ELR (cell line): Measurements from ENCODE around the gene RBM5.
"Not testable (repeated sequence)": the region's sequence is repeated elsewhere in the genome, so short reads cannot be mapped to it uniquely, and the experiment has no call there.

Source experiments
- DNase-seq: peaks from one replicate; pipeline ENCODE4 v3.0.0-alpha.2; 2015; ENCODE audit warnings: low read depth

Gene RBM5

DNA sequence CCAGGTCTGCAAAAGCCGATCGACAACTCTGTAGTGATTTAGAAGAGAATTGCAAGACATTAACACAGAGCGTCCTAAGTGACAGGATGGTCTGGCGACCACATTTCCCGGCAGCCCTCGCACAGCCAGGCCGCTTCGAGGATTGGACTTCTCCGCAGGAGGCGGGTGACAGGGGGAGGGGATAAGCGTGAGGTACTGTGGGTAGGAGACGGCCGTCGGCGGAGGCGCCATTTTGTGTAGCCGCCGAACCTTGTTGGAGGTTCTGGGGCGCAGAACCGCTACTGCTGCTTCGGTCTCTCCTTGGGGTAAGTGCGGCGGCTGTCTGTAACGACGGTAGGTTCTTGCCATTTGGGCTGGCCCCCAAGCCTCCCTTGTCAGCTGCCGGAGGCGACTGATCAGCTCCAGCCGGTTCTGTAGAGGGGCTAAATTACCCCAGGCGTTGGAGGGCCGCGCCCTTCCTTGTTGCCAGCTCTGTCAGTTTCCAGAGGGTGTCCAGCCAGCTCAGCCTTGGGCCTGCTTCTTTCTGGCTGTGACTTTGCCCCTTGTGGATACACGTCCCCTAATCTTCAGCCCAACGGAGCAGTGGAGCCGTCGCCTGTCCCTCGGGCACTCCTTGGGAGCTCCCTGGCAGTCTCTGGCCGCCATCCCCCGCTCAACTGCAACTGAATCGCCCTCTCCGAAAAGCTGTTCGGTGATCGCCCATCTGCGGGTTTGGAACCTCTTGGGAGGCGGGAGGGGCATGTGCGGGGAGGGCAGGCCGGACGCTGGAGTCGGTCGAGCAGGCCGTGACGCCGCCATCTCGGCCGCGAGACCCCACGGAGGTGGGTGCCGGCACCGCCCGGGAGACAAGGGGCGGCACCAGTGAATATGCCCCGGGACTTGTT is at the start of gene RBM5:
Gene RBM5 (plus strand): TSS at position 195 of the 884 bp plus-strand sequence. CDS start 1,516 bp downstream, outside the sequence.
- peak; percentile 93 for DNase-seq

DNA sequence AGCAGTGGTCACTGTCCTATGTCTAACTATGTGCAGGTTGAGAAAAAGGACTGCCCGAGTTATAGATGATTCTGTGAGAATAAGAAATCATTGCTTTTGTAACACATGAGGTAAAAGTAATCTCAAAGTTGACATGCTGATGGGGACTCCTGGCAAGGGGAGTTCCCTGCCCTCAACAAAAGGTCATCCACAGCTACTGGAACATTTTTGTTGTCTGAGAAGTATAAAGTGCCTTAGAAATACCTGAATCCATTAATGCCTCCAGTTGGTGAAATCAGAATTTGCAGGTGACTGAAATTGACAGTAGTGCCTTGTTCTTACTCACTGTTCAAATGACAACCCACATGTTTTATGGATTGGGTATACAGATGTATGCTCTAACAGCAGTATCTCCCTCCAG is 43.7 kb upstream of the RBM5 start:
- no peak for DNase-seq

DNA sequence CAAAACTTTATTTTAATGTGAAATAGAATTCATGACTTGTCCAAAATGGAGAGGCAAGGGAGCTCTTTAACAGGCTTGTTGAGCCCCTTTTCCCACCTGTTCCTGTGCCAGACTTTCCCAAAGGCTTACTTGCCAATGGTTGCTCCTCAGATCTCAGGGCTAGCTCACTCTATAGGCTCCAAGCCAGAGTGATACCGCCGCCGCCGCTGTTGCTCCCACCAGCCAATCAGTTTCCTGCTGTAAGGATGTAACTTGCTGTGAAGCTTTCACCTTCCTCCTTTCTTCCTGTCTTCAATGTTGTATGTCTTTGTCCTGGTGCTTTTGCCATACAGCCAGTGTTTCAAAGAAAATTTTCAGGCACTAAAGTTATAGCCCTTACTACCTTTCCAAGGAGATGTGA is 41.3 kb upstream of the RBM5 start:
- DNase-seq: no peak

DNA sequence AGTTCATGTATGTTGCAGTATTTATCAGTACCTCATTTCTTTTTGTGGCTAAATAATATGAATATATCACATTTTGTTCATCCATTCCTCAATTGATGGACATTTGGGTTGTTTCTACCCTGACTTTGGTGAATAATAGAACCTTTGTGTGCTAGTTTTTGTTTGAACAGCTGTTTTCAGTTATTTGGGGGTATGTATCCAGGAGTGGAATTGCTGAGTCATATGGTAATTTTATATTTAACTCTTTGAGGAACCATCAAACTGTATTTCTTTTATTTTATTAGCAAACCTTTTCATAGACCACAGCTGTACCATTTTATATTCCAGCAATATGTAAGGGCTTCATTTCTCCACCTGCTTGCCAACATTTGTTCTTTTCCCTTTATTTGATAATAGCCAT is 38.4 kb upstream of the RBM5 start:
- peak; percentile 39 for DNase-seq

DNA sequence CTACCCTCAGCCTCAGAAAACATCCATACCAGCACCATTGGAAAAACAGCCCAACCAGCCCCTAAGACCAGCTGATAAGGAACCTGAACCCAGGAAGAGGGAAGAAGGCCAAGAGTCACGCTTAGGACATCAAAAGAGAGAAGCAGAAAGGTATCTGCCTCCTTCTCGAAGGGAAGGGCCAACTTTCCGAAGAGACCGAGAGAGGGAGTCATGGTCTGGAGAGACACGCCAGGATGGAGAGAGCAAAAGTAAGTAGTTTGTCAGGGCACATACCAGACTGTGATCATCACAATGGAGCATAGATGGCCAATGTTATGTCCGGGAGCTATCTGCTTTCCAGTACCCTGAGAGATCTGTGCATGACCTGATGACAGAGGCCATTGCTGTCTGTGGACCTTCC is 31.0 kb upstream of the RBM5 start:
- no peak for DNase-seq

DNA sequence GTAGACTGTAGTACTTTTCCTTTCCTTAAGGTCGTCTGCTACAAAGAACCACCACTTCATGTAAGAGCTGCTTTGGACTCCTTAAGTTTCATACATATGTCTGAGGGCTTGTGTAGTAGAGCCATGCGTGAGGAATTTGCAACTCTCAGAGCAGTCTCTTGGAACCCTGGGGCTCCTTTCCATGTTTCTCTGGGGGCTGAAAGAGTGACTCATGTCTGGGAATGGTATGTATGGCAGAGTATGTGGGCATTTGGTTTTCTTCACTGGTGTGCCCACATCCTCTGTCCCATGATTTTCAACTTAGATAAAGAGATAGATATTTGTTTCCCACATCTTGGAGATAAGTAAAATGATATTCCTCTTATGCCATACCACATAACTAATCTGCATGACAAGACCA is 20.6 kb upstream of the RBM5 start:
- DNase-seq: peak; percentile 70

DNA sequence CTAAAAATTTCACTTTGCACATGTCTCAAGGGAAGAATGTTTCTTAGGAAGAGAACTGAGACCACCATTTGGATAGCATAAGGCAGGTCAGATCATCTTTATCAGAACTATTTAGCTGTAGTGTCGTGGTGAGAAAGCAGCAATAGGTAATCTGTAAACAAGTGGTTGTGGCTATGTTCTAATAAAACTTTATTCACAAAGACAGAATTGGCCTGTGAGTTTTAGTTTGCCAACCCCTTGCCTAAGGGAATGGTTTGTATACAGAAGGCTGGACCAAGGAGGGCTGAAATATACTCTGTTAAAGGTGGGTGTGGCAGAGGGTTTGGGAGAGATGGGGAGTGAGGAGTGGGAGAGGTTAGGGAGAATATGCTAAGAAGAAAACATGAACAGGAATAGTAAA is 10.6 kb upstream of the RBM5 start:
- DNase-seq: no peak

DNA sequence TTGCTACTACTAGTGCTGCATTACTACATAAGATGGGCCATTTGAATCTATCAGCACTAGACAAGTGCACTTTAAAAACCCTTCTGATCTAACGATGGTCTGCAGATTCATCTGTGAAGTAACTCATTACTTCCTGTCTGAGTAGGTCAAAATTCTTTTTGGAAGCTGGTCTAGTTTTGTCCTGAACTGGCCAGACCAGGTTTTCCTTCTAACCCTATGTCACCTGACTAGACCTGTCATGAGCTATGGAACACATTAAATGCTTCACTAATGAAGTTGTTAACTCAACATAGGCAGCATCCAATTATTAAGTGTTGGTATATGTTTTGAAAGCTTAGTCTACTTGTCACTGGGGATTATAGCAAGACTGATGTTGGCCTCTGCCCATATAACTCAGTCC is 10.1 kb upstream of the RBM5 start:
- DNase-seq: no peak

DNA sequence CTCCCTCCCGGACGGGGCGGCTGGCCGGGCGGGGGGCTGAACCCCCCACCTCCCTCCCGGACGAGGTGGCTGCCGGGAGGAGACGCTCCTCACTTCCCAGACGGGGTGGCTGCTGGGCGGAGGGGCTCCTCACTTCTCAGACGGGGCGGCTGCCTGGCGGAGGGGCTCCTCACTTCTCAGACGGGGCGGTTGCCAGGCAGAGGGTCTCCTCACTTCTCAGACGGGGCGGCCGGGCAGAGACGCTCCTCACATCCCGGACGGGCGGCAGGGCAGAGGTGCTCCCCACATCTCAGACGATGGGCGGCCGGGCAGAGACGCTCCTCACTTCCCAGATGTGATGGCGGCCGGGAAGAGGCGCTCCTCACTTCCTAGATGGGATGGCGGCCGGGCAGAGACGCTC is 3.8 kb upstream of the RBM5 start:
- not testable (repeated sequence) for DNase-seq

DNA sequence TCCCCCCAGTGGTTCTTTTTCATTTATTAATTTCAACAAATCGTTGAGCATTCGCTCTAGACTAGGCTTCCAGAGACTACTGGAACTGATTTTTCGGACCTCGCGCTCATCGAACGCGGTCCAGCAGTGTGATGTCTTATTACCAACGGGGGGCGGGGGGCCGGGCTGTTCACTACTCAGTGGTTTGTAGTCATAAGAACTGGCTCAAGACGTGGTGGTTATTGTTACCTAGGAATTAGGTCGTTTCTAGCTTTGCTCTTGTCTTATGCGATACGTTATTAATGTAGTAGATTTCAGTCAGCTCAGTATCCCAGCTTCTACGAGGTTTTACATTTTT is 858 bp downstream of the RBM5 start:
- DNase-seq: peak; percentile 43

DNA sequence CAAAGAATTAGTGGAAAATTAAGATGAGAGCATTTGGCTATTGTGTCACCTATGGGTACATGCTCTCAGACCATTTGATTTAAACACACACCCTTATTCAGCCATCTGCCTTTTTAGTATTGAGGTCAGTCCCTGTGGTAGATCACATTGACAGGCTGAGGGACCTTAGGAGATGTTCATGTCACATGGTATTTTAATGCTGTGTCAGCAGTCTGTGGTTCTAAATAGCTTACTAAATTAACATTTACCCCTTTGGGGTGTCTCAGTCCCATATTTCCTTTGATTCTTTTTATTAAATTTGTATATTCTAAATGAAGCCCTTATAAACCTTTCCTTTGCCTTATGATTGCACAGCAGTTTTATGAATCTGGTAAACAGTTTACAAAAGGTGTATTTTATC is 2.3 kb downstream of the RBM5 start:
- no peak for DNase-seq

DNA sequence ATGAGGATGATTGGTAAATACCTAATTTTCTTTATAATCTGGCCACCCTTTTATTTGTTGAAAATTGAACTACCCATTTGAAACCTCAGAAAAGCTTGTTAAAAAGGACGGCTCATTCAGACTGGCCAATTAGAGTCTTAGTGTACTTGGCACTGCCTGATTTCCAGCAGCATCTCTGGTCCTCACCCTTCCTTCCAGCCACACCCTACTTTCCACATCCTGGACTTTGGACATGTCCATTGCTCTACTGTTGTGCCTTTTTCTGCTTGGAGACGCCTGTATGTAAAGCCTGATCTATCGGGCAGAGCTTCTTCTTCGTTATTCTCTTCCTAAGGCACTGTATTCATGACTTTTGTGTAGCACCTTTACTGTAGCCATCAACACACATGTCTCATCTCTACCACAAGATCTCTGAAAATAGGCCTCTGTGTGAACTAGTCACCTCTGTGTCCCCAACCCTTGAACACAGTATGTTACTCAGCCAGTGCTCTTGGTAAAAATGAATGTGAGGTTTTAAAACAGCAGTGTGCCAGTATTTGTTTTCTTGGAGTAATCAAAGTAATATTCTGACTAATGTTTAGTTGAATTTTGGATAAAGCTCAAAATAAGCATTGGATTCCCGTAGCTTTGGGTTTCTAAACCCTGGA is 6.8 kb downstream of the RBM5 start:
- no peak for DNase-seq

DNA sequence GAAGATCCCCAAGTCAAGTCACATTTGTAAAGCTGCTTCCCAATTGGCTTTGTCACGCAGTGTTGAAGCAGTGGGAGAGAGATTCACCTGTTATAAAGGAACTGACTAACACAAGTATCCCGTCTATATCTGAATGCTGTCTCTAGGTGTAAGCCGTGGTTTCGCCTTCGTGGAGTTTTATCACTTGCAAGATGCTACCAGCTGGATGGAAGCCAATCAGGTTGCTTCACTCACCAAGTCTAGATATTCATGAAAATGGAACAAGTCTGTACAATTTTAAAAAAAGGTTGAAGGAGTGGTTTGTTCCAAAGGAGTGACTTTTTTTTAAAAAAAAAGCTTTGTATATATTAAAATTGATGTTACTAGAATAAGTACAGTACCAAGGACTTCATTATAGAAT is 11.7 kb downstream of the RBM5 start:
- no peak for DNase-seq

DNA sequence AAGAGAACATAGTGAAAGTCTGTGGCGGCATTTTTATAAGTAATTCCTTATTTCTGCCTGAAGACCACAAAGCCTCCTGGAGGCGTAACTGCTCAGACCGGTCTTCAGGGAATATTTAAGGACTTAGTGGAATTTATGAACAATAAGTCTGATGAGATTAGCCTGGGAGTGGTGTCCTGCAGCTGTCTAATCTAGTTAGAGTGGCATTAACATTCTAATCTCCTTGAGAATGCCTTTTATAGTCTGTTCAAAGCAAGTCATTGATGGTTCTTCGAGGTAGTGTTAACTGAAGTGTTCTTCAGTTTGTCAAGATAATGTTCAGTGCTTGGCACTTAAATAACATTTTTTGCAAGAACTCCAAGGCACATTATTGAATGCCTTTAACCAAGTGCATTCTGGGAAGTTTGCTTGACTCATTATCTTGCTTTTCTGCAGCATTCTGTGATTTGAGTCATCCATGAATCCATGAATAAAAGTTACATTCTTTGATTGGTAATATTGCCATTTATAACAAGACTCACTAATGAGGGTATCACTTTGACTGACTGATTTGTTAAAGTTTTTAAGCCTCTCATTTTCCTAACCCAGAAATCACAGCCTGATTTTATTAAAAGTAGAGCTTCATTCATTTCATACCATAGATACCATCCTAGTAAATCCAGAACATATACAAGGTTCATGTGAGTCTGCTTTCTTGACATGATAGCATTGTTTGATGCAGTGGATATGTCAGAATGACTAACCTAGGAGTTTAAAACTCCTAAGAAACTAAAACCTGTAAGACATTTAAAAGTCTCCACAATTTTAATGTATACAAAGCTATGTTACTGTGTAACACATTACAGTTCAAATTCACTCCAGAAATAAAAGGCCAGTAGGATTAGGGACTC is 12.5 kb downstream of the RBM5 start:
- peak; percentile 51 for DNase-seq

DNA sequence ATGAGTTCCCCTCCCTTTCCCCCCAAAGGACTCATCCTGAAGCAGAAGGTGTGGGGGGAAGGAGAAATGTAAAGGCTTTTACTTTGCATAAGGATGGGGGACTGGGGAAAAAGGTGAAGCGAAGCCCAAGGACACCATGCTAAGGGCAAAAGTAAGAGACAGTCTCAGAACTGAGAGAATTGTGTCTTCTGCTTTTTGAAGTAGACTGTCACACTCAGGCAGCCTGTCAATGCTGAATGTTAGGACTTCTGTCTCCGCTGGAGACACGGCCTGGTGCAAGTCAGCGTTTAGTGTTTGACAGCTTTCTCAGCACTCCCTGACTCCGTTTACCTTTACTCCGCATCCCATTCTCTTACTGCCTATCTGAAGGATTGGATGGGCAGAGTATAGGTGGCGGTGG is 13.8 kb downstream of the RBM5 start:
- DNase-seq: no peak

DNA sequence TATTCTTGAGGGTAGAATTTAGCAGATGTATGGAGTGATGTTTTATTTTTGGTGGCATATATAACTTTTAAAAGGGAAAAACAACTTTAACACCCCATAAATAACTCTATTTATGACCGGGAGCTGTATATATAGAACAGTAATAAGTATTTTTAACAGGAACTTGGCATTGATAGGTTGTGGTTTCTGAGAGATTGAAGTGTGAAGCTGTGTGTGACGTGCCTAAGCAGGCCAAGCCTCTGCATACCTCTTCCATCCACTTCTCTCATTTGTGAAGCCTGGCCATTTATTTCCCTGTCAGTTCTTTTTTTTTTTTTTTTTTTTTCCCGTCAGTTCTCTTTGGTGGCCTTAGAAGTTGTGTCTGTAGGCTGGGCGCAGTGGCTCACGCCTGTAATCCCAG is 23.0 kb downstream of the RBM5 start:
- no peak for DNase-seq

DNA sequence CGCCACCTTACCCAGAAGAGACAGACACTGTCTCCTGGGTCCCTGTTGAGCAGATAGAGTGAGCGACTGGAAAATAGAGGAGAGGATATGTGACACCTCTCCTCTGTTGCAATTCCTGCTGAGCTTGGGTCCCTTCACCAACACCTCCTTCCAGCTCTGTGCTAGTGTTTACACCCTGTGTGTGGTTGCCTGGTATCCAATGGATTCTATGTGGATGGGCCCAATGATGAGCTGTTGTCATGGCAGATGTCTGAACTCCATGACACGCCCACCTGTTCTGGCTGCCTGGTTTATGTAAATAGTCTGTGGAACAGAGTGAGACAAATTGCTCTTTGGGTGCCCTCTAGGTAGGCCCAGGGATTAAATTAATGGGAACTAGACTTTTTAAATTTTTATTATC is 23.7 kb downstream of the RBM5 start:
- DNase-seq: no peak

DNA sequence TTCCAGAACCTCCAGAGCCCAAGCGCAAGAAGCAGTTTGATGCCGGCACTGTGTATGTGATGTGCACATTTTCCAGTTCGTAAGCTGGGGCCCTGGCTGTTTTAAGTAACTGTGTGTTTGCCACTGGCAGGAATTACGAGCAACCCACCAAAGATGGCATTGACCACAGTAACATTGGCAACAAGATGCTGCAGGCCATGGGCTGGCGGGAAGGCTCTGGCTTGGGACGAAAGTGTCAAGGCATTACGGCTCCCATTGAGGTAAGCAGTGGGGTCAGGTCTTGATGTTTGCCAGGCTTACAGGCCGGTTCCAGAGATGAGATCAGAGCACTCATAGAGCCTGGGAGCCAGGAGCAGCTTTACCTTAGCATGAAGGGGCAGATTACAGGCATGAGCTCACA is 28.4 kb downstream of the RBM5 start:
- no peak for DNase-seq

DNA sequence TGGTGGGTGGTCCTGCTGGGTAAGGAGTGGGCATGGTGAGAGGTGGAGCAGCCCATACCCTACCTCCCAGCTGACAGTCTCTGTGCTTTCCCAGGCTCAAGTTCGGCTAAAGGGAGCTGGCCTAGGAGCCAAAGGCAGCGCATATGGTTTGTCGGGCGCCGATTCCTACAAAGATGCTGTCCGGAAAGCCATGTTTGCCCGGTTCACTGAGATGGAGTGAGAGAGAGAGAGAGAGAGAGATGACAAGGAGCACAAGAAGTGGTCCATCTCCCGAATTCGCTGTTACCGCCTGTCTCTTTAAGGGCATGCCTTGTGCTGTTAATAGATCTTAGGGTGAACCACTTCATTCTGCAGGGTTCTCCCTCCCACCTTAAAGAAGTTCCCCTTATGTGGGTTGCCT is 29.5 kb downstream of the RBM5 start:
- no peak for DNase-seq

DNA sequence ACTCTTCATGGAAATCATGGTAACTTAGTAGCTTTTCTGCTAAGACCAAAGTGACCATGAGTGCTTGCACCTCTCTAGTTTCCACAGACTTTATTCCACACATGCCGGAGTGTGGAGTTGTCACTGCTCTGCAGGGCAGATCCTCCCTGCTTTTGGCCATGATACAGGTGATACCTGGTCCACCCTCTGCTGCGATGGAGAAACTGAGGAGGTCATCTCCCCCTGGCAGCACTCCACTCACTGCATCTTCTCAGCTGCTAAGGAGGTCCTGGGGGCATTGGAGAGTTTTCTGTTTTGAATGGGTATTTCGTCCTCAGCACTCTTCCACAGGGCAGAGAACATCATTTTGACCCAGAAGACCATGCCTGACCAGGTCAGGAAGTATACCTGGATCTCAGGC is 31.1 kb downstream of the RBM5 start:
- no peak for DNase-seq

DNA sequence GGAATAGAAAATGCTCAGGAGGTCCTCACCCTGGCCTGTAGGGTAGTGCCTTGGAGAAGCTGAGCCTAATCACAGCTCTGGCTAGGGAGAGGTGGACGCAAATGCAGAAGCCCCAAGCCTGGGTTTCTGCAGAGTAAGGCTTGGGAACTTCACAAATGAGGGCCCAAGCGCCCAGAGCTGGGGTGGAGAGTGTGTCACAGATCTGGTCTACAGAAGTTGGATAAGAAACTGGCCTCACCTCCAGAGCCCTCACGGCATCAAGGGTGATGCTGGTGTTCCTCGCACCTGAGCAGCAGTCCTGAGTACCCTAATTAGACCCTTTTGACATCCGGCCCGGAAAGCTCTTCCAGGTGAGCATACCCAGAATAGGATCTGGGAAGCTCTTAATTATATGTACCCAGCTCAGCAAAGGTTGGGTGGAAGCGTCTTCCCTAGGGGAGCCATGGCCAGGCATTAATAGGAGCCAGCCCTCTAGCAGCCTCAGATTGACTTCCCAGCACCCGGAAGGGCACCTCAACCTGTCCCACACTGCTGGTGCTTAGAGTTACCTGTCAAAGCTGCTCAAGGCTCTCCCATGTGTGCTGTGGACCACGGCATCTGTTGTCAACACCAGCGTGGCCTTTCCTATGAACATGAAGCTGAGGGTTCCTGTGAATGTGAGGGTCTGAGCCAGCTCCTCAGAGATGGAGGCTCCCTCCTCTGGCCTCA is 31.8 kb downstream of the RBM5 start:
- no peak for DNase-seq
